Lung (tissue), 12 donors: ENCODE measurements around the gene RBFOX1. TPM values are rescaled to one million over a fixed set of nuclear protein-coding genes. Genes with fewer than 3 reads are reported as not detected.

Experiments
- ATAC-seq: fragments of 200-7000 bp; cut with Tn5 transposase; one replicate; pipeline ENCODE4 v1.9.1; 2020; ENCODE audit warnings: moderate number of reproducible peaks; ENCODE audit not compliant: insufficient read depth, low FRiP score
- DNase-seq, 3 donors: peaks; one replicate each; pipeline ENCODE4 v3.0.0-alpha.2; 2013 to 2017
- H3K27ac ChIP-seq, 2 donors: one replicate each; pipeline ENCODE4 v1.5.1; 2013; ENCODE audit warnings: mild to moderate bottlenecking in 2 of 2, moderate library complexity in 2 of 2, control low read depth in 1 of 2, inconsistent platforms in 1 of 2, low read depth in 1 of 2, low read length in 1 of 2
- H3K27me3 ChIP-seq, 3 donors: one replicate each; pipeline ENCODE4 v1.5.1; 2013; ENCODE audit warnings: low read length in 2 of 3; ENCODE audit not compliant: control insufficient read depth in 3 of 3, insufficient read depth in 3 of 3
- H3K36me3 ChIP-seq, 4 donors: one replicate each; pipeline ENCODE4 v1.5.1; 2013; ENCODE audit warnings: low read length in 4 of 4, mild to moderate bottlenecking in 1 of 4, moderate library complexity in 1 of 4; ENCODE audit not compliant: control insufficient read depth in 4 of 4, insufficient read depth in 4 of 4
- H3K4me1 ChIP-seq, 5 donors: one replicate each; pipeline ENCODE4 v1.5.1; 2013; ENCODE audit warnings: low read length in 5 of 5, mild to moderate bottlenecking in 2 of 5, moderate library complexity in 1 of 5; ENCODE audit not compliant: control insufficient read depth in 5 of 5, insufficient read depth in 5 of 5
- H3K4me3 ChIP-seq: one replicate; pipeline ENCODE4 v1.5.1; 2013; ENCODE audit warnings: mild to moderate bottlenecking, control low read depth, moderate library complexity
- H3K9ac ChIP-seq, 2 donors: one replicate each; pipeline ENCODE4 v1.5.1; 2013; ENCODE audit warnings: low read length in 2 of 2, control low read depth in 1 of 2; ENCODE audit not compliant: insufficient read depth in 1 of 2
- H3K9me3 ChIP-seq, 4 donors: one replicate each; pipeline ENCODE4 v1.5.1; 2013; ENCODE audit warnings: low read length in 3 of 4, mild to moderate bottlenecking in 1 of 4, moderate library complexity in 1 of 4; ENCODE audit not compliant: control insufficient read depth in 4 of 4, insufficient read depth in 3 of 4
- WGBS, 2 donors: extraction: QIAGEN DNeasy Blood & Tissue Kit; methylation state at CpG; one replicate each; pipeline ENCODE4 v1.1.7; 2013; 5-methylcytosine and 5-hydroxymethylcytosine counted together
- polyA plus RNA-seq, 2 donors: library from polyadenylated mRNA; stranded (reverse); fragments of 200-250 nt; gene quantifications; one replicate each; pipeline ENCODE4 v1.2.1, GENCODE V29; 2013
- total RNA-seq, 2 donors: library from RNA; depleted of rRNA in 1 of 2; stranded (reverse); fragments of >200 nt in 1 of 2; gene quantifications; one replicate each; pipeline ENCODE4 v1.2.1, GENCODE V29; 2014 to 2021
- TF ChIP-seq, protein P1 (sequence below): IDR thresholded peaks from 2 replicates; pipeline ENCODE4 v1.5.1; 2012; ENCODE audit warnings: mild to moderate bottlenecking; ENCODE audit errors: control extremely low read depth, extremely low read depth
- donor health status: control.
- donor health status: control.
- donor health status: Bipolar disorder and iron deficiency.
- donor health status: healthy.
- donor health status: DM: yes; HTN: yes; CAD: no.

RBFOX1 gene
- total and polyA plus RNA-seq, 4 donors = 0.55 to 3.0 TPM; not detected in 2

DNA sequence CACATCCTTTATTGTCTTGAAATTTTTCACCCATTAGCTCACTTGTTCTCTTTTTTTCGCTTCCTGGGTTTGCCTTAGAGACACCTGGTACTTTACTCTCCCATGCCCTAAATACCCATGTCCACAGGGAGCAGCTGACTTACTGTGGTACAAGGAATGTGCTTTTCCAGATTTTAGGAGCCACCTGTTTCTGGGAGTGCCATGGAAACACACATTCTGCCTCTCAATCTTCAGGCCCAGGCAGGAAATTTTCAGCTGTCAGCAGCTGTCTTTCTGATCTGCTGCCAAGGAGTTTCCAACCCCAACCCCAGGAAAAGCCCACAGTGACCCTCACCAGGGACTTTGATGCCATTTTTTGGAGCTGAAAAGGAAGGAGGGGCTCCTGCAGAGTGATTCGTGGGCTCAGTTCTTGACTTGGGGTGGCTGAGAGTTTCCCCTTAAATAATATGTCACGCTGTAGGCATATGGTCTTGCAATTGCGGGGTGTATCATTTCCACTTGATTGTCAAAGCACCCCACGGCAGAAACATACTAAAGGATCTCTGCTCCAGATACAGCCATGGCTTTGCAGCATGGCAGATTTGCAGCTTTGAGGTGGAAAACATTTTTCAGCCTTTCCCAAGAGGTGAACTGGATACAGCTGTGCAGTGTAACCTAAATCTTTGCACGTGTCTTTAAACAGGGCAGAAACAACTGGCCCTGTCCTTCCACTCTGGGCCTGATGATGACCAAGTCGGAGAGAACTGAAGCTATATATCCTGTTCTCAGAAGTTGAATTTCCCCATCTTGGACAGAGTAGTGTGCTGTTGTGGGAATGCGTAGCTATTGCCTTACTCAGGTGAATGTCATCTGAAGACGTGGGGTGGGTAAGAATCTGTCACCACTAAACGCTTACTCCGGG lies 19.2 kb downstream of the RBFOX1 start:
- H3K4me1 ChIP-seq = peaks cover 0 to 9% (median 0%) of the 10 kb centered on the region in 5 donors
- DNase-seq = no peak
- H3K36me3 ChIP-seq = no peaks in the 10 kb centered on the region
- no peaks in the 10 kb centered on the region for H3K9me3 ChIP-seq
- H3K27ac ChIP-seq = no peak overlapping the region
- 79 to 80% methylated on average over 11 of the region's 11 CpGs for WGBS, 2 donors
- no peak overlapping the region for H3K4me3 ChIP-seq
- H3K27me3 ChIP-seq = no peaks in the 10 kb centered on the region
- TF ChIP-seq, protein P1, sequence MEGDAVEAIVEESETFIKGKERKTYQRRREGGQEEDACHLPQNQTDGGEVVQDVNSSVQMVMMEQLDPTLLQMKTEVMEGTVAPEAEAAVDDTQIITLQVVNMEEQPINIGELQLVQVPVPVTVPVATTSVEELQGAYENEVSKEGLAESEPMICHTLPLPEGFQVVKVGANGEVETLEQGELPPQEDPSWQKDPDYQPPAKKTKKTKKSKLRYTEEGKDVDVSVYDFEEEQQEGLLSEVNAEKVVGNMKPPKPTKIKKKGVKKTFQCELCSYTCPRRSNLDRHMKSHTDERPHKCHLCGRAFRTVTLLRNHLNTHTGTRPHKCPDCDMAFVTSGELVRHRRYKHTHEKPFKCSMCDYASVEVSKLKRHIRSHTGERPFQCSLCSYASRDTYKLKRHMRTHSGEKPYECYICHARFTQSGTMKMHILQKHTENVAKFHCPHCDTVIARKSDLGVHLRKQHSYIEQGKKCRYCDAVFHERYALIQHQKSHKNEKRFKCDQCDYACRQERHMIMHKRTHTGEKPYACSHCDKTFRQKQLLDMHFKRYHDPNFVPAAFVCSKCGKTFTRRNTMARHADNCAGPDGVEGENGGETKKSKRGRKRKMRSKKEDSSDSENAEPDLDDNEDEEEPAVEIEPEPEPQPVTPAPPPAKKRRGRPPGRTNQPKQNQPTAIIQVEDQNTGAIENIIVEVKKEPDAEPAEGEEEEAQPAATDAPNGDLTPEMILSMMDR = no peak
- no peak for ATAC-seq
- no peak overlapping the region for H3K9ac ChIP-seq

DNA sequence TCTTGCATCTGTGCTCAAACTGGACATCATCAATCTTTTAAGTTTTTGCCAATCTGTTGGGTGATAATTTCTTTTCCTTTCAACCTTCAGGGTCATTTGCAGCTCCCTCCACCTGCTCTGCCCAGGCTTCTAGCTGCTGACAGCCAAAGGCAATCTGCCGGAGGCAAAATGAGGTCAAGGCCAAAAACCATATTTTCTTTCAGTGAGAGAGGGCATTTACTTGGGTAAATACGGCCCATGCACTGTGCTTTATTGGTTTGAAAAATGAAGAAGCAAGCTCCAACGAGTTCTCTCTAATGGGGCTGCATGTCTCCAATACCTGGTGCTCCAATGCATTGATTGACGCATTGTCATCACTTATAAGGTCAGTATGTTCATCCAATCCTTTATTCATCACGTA lies 23.1 kb downstream of the RBFOX1 start:
- Histone ChIP-seq H3K27me3 (no peaks in the 10 kb centered on the region), H3K4me3 (no peak overlapping the region), H3K36me3 (no peaks in the 10 kb centered on the region), H3K9me3 (no peaks in the 10 kb centered on the region), H3K9ac (no peak overlapping the region), H3K4me1 (peaks cover 0 to 8% (median 0%) of the 10 kb centered on the region in 5 donors), H3K27ac (no peak overlapping the region)
- ATAC-seq (no peak), DNase-seq (no peak)
- TF ChIP-seq, protein P1 = no peak
- WGBS, 2 donors = 72 to 83% methylated on average over 5 of the region's 5 CpGs

DNA sequence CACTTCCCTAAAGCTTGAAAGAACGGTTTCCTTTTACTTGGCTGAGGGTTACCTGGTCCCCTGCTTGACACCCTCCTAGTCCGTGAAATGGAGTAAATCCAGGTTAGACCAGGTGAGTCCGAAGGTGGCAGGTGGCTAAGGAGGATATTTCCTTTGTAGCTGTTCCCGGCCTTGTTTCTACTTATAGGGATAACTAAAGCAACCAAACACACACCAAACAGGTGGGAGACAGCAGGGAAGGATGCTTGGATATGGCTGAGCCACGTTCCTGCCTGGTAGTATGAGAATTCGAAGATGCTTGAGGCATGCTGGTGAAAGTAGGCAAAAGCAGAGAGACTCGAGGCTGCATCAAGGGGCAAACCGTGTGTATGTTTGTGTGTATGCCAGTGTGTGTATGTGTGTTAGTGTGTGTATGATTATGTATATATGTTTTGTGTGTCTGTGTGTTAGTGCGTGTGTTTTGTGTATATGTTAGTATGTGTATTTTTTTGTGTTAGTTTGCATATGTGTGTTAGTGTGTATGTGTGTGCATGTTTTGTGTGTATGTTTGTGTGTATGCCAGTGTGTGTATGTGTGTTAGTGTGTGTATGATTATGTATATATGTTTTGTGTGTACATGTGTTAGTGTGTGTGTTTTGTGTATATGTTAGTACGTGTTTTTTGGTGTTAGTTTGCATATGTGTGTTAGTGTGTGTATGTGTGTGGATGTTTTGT lies 28.9 kb downstream of the RBFOX1 start:
- H3K9me3 ChIP-seq = peaks cover 0 to 5% (median 0%) of the 10 kb centered on the region in 4 donors
- no peak for DNase-seq
- H3K27me3 ChIP-seq = no peaks in the 10 kb centered on the region
- H3K36me3 ChIP-seq = no peaks in the 10 kb centered on the region
- WGBS, 2 donors = 85 to 87% methylated on average over 10 of the region's 10 CpGs
- no peak overlapping the region for H3K9ac ChIP-seq
- TF ChIP-seq, protein P1 = no peak
- ATAC-seq = no peak
- H3K4me1 ChIP-seq = peaks cover 0 to 9% (median 0%) of the 10 kb centered on the region in 5 donors
- no peak overlapping the region for H3K4me3 ChIP-seq
- no peak overlapping the region for H3K27ac ChIP-seq
